ENCODE data around the gene KSR1. TPM values are rescaled to one million over a fixed set of nuclear protein-coding genes. Genes with fewer than 3 reads are reported as not detected.

KSR1 gene
- total and polyA plus RNA-seq, 2 of the 4 experiments (the other 2 are of a cell fraction) = 12.5 to 21.9 TPM

GRCh38 chr17:27579897-27580321 is 123.7 kb downstream of the KSR1 start:
- no TSS peak for BruUV-seq (replicated peaks)
- Histone ChIP-seq H3K23ac (ENCODE audit: low read depth, low read length) (peak overlapping the region; percentile 58), H3K18ac (ENCODE audit: low read depth, low read length) (peak overlapping the region; percentile 1; the same call in 1 of the 2 replicates), H2BK20ac (ENCODE audit: low read depth, low read length) (peak overlapping the region; percentile 43), H3K9me3 (ENCODE audit: control insufficient read depth, insufficient read depth, low read length) (no peaks in the 10 kb centered on the region), H3K27me3 (ENCODE audit: control insufficient read depth, insufficient read depth, low read length) (no peaks in the 10 kb centered on the region), H3K9ac (ENCODE audit: low read depth, low read length) (no peak overlapping the region), H4K91ac (ENCODE audit: insufficient read depth, low read depth, low read length) (peak overlapping the region; percentile 59), H3K56ac (ENCODE audit: extremely low read depth, insufficient read depth, low read length) (no peak overlapping the region), H4K8ac (ENCODE audit: low read depth in 2 of 2, low read length in 2 of 2) (peak overlapping the region; percentile 29 to 59; a peak in 2 of 4 replicates), H3K9me1 (ENCODE audit: insufficient read depth, low read length) (peaks cover 37% of the 10 kb centered on the region), H3K4me1 (ENCODE audit: control insufficient read depth, insufficient read depth, low read length) (peaks cover 39% of the 10 kb centered on the region), H3K4me3 (ENCODE audit: insufficient read depth, low read depth, low read length) (no peak overlapping the region), H4K5ac (ENCODE audit: low read depth, low read length) (peak overlapping the region; percentile 1), H3K14ac (replicated peaks; ENCODE audit: low read depth, low read length) (peak overlapping the region; percentile 77), H2AK9ac (replicated peaks; ENCODE audit: low read depth, low read length, poor library complexity) (no peak overlapping the region), H2BK120ac (ENCODE audit: low read depth, low read length) (peak overlapping the region; percentile 45), H2BK15ac (ENCODE audit: low read depth, low read length) (peak overlapping the region; percentile 9; the same call in 2 of the 3 replicates), H3K4ac (ENCODE audit: low read depth, low read length) (peak overlapping the region; percentile 48), H4K20me1 (ENCODE audit: insufficient read depth, low read length) (no peaks in the 10 kb centered on the region; the same call in none of the 2 replicates), H3K4me2 (ENCODE audit: low read depth, low read length) (no peak overlapping the region), H2AK5ac (ENCODE audit: low read depth, low read length) (peak overlapping the region; percentile 93), H2BK5ac (ENCODE audit: low read depth, low read length, poor library complexity, severe bottlenecking) (peak overlapping the region; percentile 42), H3K27ac (ENCODE audit: insufficient read depth, low read length) (peak overlapping the region; percentile 1; the same call in 1 of the 2 replicates), H3K36me3 (ENCODE audit: control insufficient read depth, insufficient read depth, low read length) (peaks cover 31% of the 10 kb centered on the region), H3K79me1 (ENCODE audit: low read depth in 1 of 2, low read length in 2 of 2) (peaks cover 31 to 79% of the 10 kb centered on the region in 2 experiments), H2AFZ (replicated peaks; ENCODE audit: low read length, poor library complexity) (no peak overlapping the region)
- in situ Hi-C loops (cut with MboI; ENCODE audit: low sequenced_read_pairs) (loop anchor here (10.0 kb wide), 1 partner anchor 55 kb away; the partner anchor contains the start of gene LGALS9), dilution Hi-C loops (cut with HindIII; ENCODE audit: low sequenced_read_pairs, unreplicated experiment) (no loop called here), intact Hi-C loops (cut with micrococcal nuclease) (loop anchor here (5.0 kb wide), 1 partner anchor 123 kb away; the partner anchor contains the start of gene KSR1)
- ATAC-seq (ENCODE audit: low read depth) (no peak), DNase-seq (no peak)
- ChIA-PET CTCF (interaction anchor here (0.6 to 1.0 kb wide), 2 partner anchors 20 to 144 kb away, joined by 3 read pairs; no protein-coding TSS in a partner anchor), POLR2A (ENCODE audit: unreplicated experiment) (no interaction called here)
- 100% methylated on average over 2 of the region's 4 CpGs; no CpG with 5 or more reads in 1 of the 2 experiments for WGBS, 2 experiments (ENCODE audit: extremely low coverage in 2 of 2, insufficient read length in 1 of 2)
- TF ChIP-seq MXI1 (IDR thresholded peaks at IDR 0.05; ENCODE audit: borderline replicate concordance, low read depth, low read length) (no peak), MAZ (IDR thresholded peaks at IDR 0.05; ENCODE audit: borderline replicate concordance, low read depth, low read length) (no peak), FOS (IDR thresholded peaks at IDR 0.05; ENCODE audit: low read depth, low read length) (no peak), RAD21 (IDR thresholded peaks at IDR 0.05; ENCODE audit: low read length) (no peak), USF2 (IDR thresholded peaks at IDR 0.05; ENCODE audit: low read depth, low read length) (no peak), NFE2L2 (IDR thresholded peaks at IDR 0.05; ENCODE audit: low read depth, low read length) (no peak), RFX5 (IDR thresholded peaks at IDR 0.05; ENCODE audit: low read depth, low read length) (no peak), ELK1 (IDR thresholded peaks at IDR 0.05; ENCODE audit: borderline replicate concordance, low read depth, low read length) (no peak), CEBPB (IDR thresholded peaks at IDR 0.05; ENCODE audit: low read depth, low read length) (no peak), POLR2A (IDR thresholded peaks at IDR 0.05; ENCODE audit: low read depth, low read length) (no peak), CTCF (conservative IDR thresholded peaks at IDR 0.05; ENCODE audit: low read depth, low read length) (no peak), SMC3 (IDR thresholded peaks at IDR 0.05; ENCODE audit: low read depth, low read length) (no peak), BHLHE40 (IDR thresholded peaks at IDR 0.05; ENCODE audit: low read depth, low read length) (no peak), MAFK (IDR thresholded peaks at IDR 0.05; ENCODE audit: low read depth, low read length) (no peak), RCOR1 (IDR thresholded peaks at IDR 0.05; ENCODE audit: insufficient replicate concordance, low read length) (no peak), CHD1 (IDR thresholded peaks at IDR 0.05; ENCODE audit: low read depth, low read length) (no peak)
